SK-N-SH treated with all-trans-retinoic acid at 6 μM for 48 hours (cell line): Measurements from ENCODE around the gene NFASC.
A peak's percentile ranks its signal among the peaks of the same experiment; 100 is the strongest.

Experiments
- ATAC-seq: fragments of 200-7000 bp; cut with Tn5 transposase; 3 replicates; pipeline ENCODE4 v1.9.1; 2020; ENCODE audit warnings: mild to moderate bottlenecking, moderate library complexity
- ARNTL ChIP-seq: fragments of 450-650 bp; formaldehyde crosslinking; IDR thresholded peaks from 2 replicates; pipeline ENCODE4 v1.5.0; 2020; ENCODE audit warnings: low read depth, mild to moderate bottlenecking, moderate library complexity, borderline replicate concordance
- BACH2 ChIP-seq: fragments of 250-450 bp; sonication (Bioruptor Pico); IDR thresholded peaks from 2 replicates; pipeline ENCODE4 v1.9.0; 2021; ENCODE audit warnings: mild to moderate bottlenecking, borderline replicate concordance
- CSDC2 ChIP-seq: fragments of 250-450 bp; sonication (Bioruptor Pico); IDR thresholded peaks from 2 replicates; pipeline ENCODE4 v1.5.0; 2020; ENCODE audit warnings: mild to moderate bottlenecking, moderate library complexity
- CSRNP3 ChIP-seq: fragments of 250-450 bp; sonication (Bioruptor Pico); IDR thresholded peaks from 2 replicates; pipeline ENCODE4 v1.5.1; 2021; ENCODE audit warnings: mild to moderate bottlenecking, moderate library complexity
- ESRRG ChIP-seq: fragments of 250-450 bp; sonication (Bioruptor Pico); IDR thresholded peaks from 2 replicates; pipeline ENCODE4 v1.6.1; 2021; ENCODE audit warnings: mild to moderate bottlenecking
- GLIS3 ChIP-seq: fragments of 250-450 bp; sonication (Bioruptor Pico); IDR thresholded peaks from 2 replicates; pipeline ENCODE4 v1.5.0; 2020; ENCODE audit warnings: mild to moderate bottlenecking, moderate library complexity
- ISL1 ChIP-seq: fragments of 250-450 bp; sonication (Bioruptor Pico); IDR thresholded peaks from 2 replicates; pipeline ENCODE4 v2.1.2; 2022; ENCODE audit warnings: mild to moderate bottlenecking, moderate library complexity
- OSR1 ChIP-seq: fragments of 250-450 bp; sonication (Bioruptor Pico); IDR thresholded peaks from 2 replicates; pipeline ENCODE4 v1.8.0; 2022; ENCODE audit warnings: moderate library complexity, mild to moderate bottlenecking, inconsistent platforms
- POU6F1 ChIP-seq: fragments of 250-450 bp; sonication (Bioruptor Pico); IDR thresholded peaks from 2 replicates; pipeline ENCODE4 v1.8.0; 2021; ENCODE audit warnings: low read depth, mild to moderate bottlenecking, moderate library complexity, borderline replicate concordance
- PPARA ChIP-seq: fragments of 250-450 bp; sonication (Bioruptor Pico); IDR thresholded peaks from 2 replicates; pipeline ENCODE4 v1.5.0; 2020; ENCODE audit warnings: mild to moderate bottlenecking, borderline replicate concordance
- RARB ChIP-seq: fragments of 250-450 bp; sonication (Bioruptor Pico); IDR thresholded peaks from 2 replicates; pipeline ENCODE4 v1.8.0; 2021; ENCODE audit warnings: mild to moderate bottlenecking, moderate library complexity
- SNAI2 ChIP-seq: fragments of 250-450 bp; sonication (Bioruptor Pico); IDR thresholded peaks from 2 replicates; pipeline ENCODE4 v1.5.0; 2020; ENCODE audit warnings: mild to moderate bottlenecking, moderate library complexity
- TOX ChIP-seq: fragments of 250-450 bp; sonication (Bioruptor Pico); IDR thresholded peaks from 2 replicates; pipeline ENCODE4 v1.8.0; 2021; ENCODE audit warnings: mild to moderate bottlenecking, moderate library complexity, borderline replicate concordance
- ZC3H10 ChIP-seq: fragments of 250-450 bp; sonication (Bioruptor Pico); IDR thresholded peaks from 2 replicates; pipeline ENCODE4 v1.5.1; 2021; ENCODE audit warnings: mild to moderate bottlenecking, moderate library complexity
- ZFP3 ChIP-seq: fragments of 250-450 bp; sonication (Bioruptor Pico); IDR thresholded peaks from 2 replicates; pipeline ENCODE4 v1.5.0; 2020; ENCODE audit warnings: mild to moderate bottlenecking, moderate library complexity
- ZFP30 ChIP-seq: fragments of 450-650 bp; formaldehyde crosslinking; IDR thresholded peaks from 2 replicates; pipeline ENCODE4 v1.5.0; 2022; ENCODE audit warnings: mild to moderate bottlenecking, moderate library complexity
- ZNF565 ChIP-seq: fragments of 450-650 bp; formaldehyde crosslinking; conservative IDR thresholded peaks from 2 replicates; pipeline ENCODE4 v1.5.0; 2020; ENCODE audit warnings: low read depth, mild to moderate bottlenecking, moderate library complexity
- ZNF70 ChIP-seq: fragments of 450-650 bp; formaldehyde crosslinking; IDR thresholded peaks from 2 replicates; pipeline ENCODE4 v1.5.0; 2020; ENCODE audit warnings: mild to moderate bottlenecking, moderate library complexity
- ZNF8 ChIP-seq: fragments of 450-650 bp; formaldehyde crosslinking; IDR thresholded peaks from 2 replicates; pipeline ENCODE4 v1.5.0; 2020; ENCODE audit warnings: mild to moderate bottlenecking, moderate library complexity
- TF ChIP-seq, protein P1 (sequence below): fragments of 250-450 bp; sonication (Bioruptor Pico); IDR thresholded peaks from 2 replicates; pipeline ENCODE4 v1.8.0; 2020; ENCODE audit warnings: mild to moderate bottlenecking, moderate library complexity, borderline replicate concordance
- TF ChIP-seq, protein P2 (sequence below): fragments of 250-450 bp; sonication (Bioruptor Pico); IDR thresholded peaks from 2 replicates; pipeline ENCODE4 v1.5.1; 2020; ENCODE audit warnings: low read depth, mild to moderate bottlenecking, moderate library complexity

The NFASC gene

DNA sequence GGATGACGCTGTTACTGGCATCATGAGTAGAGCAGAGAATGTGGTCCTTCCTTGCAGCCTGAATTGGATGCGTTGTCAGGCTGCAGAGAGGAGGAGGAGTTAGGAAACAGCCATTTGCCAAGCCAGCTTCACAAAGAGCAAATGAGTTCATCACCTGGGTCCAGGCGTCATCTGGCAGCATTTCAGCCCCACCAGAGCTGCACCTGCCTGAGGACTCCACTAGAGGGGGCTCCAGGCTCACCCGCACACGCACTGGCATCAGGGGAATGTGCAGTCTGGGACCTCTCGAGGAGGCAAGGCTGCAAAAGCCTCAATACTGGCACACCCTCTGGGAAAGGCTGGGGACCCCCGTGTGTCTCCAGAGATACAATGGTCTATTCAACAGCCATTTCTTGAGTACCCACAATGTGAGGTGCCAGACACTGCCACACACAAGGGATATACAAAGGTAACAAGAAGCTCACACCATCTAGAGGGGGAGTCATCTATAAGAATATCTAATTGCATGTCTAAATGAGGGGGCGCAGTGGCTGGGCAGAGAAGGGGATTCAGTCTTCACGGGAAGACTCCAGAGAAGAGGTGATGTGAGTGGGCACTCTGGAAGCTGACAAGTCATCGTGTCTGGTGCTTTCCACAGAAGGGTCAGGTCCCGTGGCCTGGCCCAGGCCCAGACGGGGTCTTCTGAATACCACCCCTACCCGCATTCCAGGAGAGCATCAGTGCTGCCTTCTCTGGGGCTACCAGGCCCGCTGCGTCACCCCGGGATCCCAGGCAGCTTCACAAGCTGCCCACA lies 118.8 kb downstream of the NFASC start:
- no peak for TF ChIP-seq OSR1
- TF ChIP-seq ESRRG (CRISPR knock-in tag) = no peak
- no peak for TF ChIP-seq RARB (CRISPR knock-in tag)
- TF ChIP-seq ZNF8 (CRISPR knock-in tag) = no peak
- ATAC-seq = peak; percentile 93

- no peak; the same call in 2 of the 3 replicates for ATAC-seq
- TF ChIP-seq ZNF565 (no peak), ARNTL (CRISPR knock-in tag) (no peak), ESRRG (CRISPR knock-in tag) (no peak), ZFP30 (CRISPR knock-in tag) (no peak), ZFP3 (CRISPR knock-in tag) (no peak), SNAI2 (no peak), CSDC2 (CRISPR knock-in tag) (no peak), TOX (no peak), GLIS3 (no peak), ZC3H10 (CRISPR knock-in tag) (no peak), ISL1 (no peak), PPARA (CRISPR knock-in tag) (no peak), POU6F1 (no peak), RARB (CRISPR knock-in tag) (no peak)
- TF ChIP-seq, protein P1, sequence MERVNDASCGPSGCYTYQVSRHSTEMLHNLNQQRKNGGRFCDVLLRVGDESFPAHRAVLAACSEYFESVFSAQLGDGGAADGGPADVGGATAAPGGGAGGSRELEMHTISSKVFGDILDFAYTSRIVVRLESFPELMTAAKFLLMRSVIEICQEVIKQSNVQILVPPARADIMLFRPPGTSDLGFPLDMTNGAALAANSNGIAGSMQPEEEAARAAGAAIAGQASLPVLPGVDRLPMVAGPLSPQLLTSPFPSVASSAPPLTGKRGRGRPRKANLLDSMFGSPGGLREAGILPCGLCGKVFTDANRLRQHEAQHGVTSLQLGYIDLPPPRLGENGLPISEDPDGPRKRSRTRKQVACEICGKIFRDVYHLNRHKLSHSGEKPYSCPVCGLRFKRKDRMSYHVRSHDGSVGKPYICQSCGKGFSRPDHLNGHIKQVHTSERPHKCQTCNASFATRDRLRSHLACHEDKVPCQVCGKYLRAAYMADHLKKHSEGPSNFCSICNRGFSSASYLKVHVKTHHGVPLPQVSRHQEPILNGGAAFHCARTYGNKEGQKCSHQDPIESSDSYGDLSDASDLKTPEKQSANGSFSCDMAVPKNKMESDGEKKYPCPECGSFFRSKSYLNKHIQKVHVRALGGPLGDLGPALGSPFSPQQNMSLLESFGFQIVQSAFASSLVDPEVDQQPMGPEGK = no peak
- TF ChIP-seq, protein P2, sequence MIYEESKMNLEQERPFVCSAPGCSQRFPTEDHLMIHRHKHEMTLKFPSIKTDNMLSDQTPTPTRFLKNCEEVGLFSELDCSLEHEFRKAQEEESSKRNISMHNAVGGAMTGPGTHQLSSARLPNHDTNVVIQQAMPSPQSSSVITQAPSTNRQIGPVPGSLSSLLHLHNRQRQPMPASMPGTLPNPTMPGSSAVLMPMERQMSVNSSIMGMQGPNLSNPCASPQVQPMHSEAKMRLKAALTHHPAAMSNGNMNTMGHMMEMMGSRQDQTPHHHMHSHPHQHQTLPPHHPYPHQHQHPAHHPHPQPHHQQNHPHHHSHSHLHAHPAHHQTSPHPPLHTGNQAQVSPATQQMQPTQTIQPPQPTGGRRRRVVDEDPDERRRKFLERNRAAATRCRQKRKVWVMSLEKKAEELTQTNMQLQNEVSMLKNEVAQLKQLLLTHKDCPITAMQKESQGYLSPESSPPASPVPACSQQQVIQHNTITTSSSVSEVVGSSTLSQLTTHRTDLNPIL (CRISPR knock-in tag) = no peak
- TF ChIP-seq, all 23 proteins: peak for 0
Observed at GRCh38 chr1:204990059-204990664, 119.5 kb downstream of the NFASC start.

DNA sequence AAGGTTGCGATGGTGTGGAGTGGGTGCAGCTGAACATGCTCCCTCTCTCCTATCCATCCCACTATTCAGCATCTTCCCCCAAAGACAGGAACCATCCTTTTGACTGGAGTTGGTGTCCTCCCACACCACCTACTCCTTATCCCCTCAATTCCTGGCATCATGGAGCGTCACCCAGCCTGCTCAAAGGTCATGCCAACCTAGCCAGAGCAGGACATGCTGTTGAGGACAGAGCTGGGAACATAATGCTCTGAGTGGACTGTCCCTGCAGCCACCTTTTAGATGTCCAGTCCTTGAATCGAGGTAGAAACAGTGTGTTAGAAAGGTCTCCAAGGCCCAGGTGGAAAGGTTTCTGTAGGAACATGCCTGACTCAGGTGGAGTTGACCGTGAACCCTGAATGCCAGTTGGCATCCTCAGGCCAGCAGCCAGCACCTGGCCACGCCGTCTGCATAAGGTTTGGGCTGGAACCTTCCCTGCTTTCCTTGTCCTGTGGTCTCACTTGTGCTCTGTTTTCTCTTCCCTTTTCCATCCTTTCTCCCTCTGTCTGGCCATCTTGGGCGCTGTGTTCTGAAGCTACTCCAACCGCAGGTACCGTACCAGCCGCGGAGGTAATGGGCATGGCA lies 120.2 kb downstream of the NFASC start:
- TF ChIP-seq PPARA (CRISPR knock-in tag) = no peak
- no peak for TF ChIP-seq SNAI2
- TF ChIP-seq ZFP30 (CRISPR knock-in tag) = no peak
- TF ChIP-seq ZNF565 = no peak
- no peak for TF ChIP-seq RARB (CRISPR knock-in tag)
- no peak for TF ChIP-seq CSRNP3
- TF ChIP-seq ZNF70 = no peak
- no peak for TF ChIP-seq POU6F1
- TF ChIP-seq CSDC2 (CRISPR knock-in tag) = no peak
- no peak for TF ChIP-seq ESRRG (CRISPR knock-in tag)
- no peak for TF ChIP-seq TOX
- no peak for TF ChIP-seq BACH2 (CRISPR knock-in tag)
- no peak for TF ChIP-seq ZNF8 (CRISPR knock-in tag)
- TF ChIP-seq, all 23 proteins: peak for 0
- ATAC-seq = no peak
